Measurements from ENCODE around the gene AHRR.
"Not testable (repeated sequence)": the region's sequence is repeated elsewhere in the genome, so short reads cannot be mapped to it uniquely, and the experiment has no call there.

AHRR gene

GRCh38 chr5:398475-399295 lies 77.2 kb downstream of the AHRR start:
- DNase-seq: no peak

- DNase-seq: peak; percentile 56
Observed at GRCh38 chr5:399296-400281, 78.1 kb downstream of the AHRR start.

- DNase-seq: no peak
Observed at GRCh38 chr5:400282-401145, 79.0 kb downstream of the AHRR start.

GRCh38 chr5:401146-402034 lies 79.9 kb downstream of the AHRR start:
- DNase-seq: no peak

- DNase-seq: not testable (repeated sequence)
Observed at GRCh38 chr5:402219-402614, 80.7 kb downstream of the AHRR start.

GRCh38 chr5:402615-403359 lies 81.3 kb downstream of the AHRR start:
- no peak for DNase-seq

- no peak for DNase-seq
Observed at GRCh38 chr5:403995-404394, 82.5 kb downstream of the AHRR start.

- no peak for DNase-seq
Observed at GRCh38 chr5:404666-405241, 83.2 kb downstream of the AHRR start.

GRCh38 chr5:405421-405820 lies 83.9 kb downstream of the AHRR start:
- no peak for DNase-seq

- no peak for DNase-seq
Observed at GRCh38 chr5:406041-406440, 84.5 kb downstream of the AHRR start.

- no peak for DNase-seq
Observed at GRCh38 chr5:407051-407450, 85.5 kb downstream of the AHRR start.

- no peak for DNase-seq
Observed at GRCh38 chr5:407801-408268, 86.3 kb downstream of the AHRR start.

- no peak for DNase-seq
Observed at GRCh38 chr5:410911-411517, 89.5 kb downstream of the AHRR start.

GRCh38 chr5:411728-412127 lies 90.2 kb downstream of the AHRR start:
- DNase-seq: no peak

- not testable (repeated sequence) for DNase-seq
Observed at GRCh38 chr5:414991-415927, 93.7 kb downstream of the AHRR start.

GRCh38 chr5:415928-416635 lies 94.6 kb downstream of the AHRR start:
- no peak for DNase-seq

- no peak for DNase-seq
Observed at GRCh38 chr5:416636-416960, 95.1 kb downstream of the AHRR start.
